Measurements from ENCODE around the gene COL21A1.

The COL21A1 gene

DNA sequence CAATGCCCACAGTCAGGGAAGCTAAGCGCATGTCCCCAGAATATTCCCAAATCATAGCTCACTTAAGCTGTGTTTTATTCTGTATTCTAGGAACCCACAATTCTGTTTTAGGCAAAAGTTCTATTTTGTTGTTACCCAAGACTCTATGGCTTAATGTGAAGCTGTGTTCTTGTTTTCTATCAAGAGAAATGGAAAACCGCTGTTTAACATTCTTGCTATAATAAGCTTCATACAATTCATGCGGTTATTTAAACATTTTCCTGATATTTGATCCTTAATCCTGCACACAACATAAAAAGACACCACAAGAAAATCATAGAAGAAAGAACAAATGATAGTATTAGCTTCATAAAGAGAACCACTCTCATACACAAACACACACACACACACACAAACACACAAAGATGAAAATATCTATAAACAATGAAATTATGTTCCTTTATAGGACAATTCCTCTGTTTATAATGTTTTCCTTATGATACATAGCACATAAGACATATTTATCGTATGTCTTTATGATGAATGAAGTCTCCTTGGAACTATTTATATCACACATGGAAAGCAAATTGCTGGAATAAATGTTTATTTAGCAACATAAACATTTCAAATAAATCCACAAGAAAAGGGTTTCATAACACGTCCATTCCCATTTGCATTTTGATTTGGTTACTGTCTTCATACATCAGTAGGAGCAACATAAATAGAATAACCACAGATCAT is 16.4 kb upstream of the COL21A1 start:
- no peak for TF ChIP-seq GATA3 (IDR thresholded peaks at IDR 0.05; ENCODE audit: low read depth, low read length)
- no peak for TF ChIP-seq GATA2 (IDR thresholded peaks at IDR 0.05; ENCODE audit: low read depth, low read length)

DNA sequence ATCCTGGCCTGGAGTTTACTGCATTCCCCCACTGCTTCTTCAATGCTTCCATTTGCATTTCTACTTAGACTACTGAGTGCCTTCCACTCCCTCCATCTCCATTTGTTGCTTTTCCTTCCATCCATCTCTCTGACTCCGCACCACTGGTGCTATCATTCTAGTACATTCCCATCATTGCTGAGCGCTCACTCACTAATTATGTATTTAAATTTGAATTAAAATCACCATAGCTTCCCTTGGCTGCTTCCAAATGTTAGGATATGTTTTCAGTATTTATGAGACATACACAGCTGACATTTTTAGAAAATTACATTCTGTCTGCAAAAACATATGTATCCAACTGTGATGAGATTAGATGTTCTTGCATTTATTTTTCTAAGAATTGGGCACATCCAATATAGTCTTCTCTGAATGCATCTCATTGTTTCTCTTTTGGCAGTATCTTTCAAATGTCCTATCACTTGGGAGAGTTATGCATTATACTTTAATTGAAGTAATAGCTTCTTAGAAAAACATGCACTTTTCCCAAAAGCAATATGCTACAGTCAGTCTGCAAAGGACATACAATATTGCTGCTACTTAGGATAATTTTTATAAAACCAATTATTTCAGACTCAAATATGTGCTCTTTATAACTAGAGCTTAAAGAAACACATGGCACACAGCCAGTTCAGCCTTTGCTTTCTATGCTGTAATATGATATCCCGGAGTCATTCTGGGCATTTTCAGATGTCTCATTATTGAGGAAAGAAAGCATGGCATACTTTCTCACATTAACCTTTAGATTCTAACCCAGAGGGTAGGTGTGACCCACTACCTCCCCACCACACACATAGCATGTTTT is 12.1 kb upstream of the COL21A1 start:
- TF ChIP-seq GATA2 (IDR thresholded peaks at IDR 0.05; ENCODE audit: low read depth, low read length) (no peak), GATA3 (IDR thresholded peaks at IDR 0.05; ENCODE audit: low read depth, low read length) (no peak)

- TF ChIP-seq GATA2 (IDR thresholded peaks at IDR 0.05; ENCODE audit: low read depth, low read length) = no peak
- TF ChIP-seq GATA3 (IDR thresholded peaks at IDR 0.05; ENCODE audit: low read depth, low read length) = no peak
These were observed 8.0 kb upstream of the COL21A1 start for GRCh38 chr6:56255349-56255748.

DNA sequence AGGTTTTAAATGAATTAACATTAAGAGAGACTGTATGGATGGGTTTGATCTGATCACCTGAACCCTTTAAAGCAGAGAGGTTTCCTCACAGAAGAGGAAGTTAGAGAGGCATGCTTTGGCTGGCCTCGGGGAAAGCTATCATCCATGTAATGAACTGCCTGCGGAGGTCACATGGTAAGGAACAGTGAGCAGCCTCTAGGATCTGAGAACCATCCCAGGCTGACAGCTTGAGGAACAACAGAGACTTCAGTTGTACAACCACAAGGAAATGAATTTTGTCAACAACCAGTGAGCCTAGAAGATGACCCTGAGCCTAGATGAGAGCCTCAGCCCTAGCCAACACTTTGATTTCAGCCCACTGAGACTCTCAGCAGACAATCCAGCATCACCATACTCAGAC is 2.9 kb upstream of the COL21A1 start:
- TF ChIP-seq GATA2 (IDR thresholded peaks at IDR 0.05; ENCODE audit: low read depth, low read length) (no peak), GATA3 (IDR thresholded peaks at IDR 0.05; ENCODE audit: low read depth, low read length) (no peak)

DNA sequence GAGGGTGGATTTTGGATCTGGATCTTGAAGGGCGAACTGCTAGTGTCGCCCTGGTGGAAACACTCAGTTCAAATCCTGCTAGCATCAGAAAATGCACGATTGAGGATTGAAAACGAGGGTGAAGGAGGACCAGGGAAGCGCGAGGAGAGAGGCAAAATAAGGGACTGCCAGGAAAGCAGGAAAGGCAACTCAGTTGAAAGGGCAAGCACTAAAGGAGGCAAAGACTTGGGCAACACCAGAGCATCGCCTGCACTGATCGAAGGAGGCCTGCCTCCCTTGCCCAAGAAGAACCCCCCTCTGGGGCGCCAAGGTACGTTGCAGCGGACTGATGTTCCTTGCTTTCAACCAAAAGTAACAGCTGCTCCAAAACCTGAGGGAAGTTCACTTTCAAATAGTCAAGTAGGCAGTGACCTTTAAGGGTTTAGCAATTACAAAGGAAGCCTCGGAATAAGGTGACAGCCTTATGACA is 308 bp upstream of the COL21A1 start:
- no peak for TF ChIP-seq GATA3 (IDR thresholded peaks at IDR 0.05; ENCODE audit: low read depth, low read length)
- TF ChIP-seq GATA2 (IDR thresholded peaks at IDR 0.05; ENCODE audit: low read depth, low read length) = no peak

DNA sequence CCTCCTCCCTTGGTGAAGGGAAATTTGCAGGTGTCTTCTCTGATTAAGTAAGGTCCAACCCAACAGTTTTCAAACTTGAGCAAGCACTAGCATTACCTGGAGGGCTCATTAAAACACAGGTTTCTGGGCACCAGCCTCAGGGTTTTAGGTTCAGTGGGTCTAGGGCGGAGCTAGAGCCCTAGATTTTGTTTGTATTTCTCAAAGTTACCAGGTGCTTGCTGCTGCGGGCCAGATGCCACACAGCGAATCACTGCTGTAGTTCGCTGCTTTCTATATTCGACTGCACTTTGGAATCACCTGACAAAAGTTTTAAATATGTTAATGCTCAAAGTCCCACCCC is 869 bp downstream of the COL21A1 start:
- no peak for TF ChIP-seq GATA3 (IDR thresholded peaks at IDR 0.05; ENCODE audit: low read depth, low read length)
- TF ChIP-seq GATA2 (IDR thresholded peaks at IDR 0.05; ENCODE audit: low read depth, low read length) = no peak

DNA sequence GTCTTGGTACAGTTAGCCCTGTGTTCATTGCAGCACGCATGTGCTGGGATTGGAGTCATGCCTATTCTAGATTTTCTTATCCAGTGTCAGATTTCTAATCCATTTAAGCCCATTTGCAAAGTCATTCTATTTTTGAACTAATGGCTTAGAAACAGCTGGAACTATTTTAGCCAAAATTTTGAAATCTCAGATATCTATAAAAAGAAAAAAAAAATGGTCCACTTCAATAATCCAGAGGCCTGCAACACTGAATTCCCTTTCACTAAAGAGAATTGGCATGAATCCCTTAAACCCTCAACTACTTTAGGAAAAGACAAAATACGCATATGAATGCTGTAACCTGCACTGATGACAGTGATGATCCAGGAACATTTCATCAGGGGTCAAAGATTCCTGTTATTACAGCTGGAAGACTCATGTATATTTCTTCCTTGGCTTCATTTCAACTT is 1.5 kb downstream of the COL21A1 start:
- TF ChIP-seq GATA3 (IDR thresholded peaks at IDR 0.05; ENCODE audit: low read depth, low read length) (no peak), GATA2 (IDR thresholded peaks at IDR 0.05; ENCODE audit: low read depth, low read length) (no peak)

DNA sequence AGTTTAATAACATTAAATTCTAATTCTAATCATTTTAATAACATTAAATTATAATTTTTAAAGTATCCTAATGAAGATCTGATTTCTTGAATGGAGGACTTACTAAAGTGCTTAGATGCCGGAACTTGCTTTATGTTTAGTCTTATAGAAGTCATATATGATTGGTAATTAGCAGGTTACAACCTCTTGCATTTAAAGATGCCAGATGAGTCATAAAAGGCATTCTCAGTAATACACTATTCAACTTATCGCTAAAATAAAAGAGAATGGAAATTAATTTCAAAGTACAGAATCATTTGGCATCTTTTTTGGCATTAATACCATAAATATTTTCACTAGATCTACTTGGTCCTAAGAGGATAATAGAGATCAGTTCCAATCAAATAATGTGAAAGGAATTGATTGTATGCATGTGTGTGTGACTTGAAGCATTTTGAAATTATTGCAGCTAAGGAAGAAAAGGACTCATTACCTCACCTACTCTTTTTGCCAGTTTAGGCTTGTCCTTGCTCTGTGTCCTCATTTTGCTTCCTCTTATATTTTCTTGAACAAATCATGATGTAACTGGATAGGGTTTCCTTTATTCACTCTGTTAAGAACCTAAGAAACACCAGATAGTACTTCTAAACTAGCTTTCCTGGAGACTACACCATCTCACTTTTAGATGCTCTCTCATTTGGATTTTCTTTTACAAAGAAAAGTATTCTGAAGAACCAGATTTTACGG is 2.7 kb downstream of the COL21A1 start:
- TF ChIP-seq GATA3 (IDR thresholded peaks at IDR 0.05; ENCODE audit: low read depth, low read length) = no peak

DNA sequence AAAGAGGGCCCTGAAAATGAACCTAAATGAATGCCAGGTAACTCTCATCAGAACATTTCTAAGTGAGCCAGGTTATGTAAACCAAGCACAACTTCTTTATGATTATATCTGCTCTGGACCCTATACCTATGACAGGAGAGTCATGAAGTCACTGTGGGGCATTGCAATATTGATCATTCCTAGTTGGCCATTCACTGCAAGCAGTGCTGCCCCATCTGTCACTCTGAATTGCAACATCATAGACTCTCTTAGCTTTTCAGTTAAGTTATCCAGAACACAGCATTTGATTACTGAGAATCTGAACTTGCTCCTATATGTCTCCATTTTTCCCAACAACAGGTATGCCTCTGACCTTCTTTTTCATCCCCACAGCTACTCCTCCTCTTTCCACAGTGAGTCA is 3.3 kb downstream of the COL21A1 start:
- TF ChIP-seq GATA3 (IDR thresholded peaks at IDR 0.05; ENCODE audit: low read depth, low read length) = no peak
- TF ChIP-seq GATA2 (IDR thresholded peaks at IDR 0.05; ENCODE audit: low read depth, low read length) = no peak

GRCh38 chr6:56243518-56244070 is 3.8 kb downstream of the COL21A1 start:
- no peak for TF ChIP-seq GATA3 (IDR thresholded peaks at IDR 0.05; ENCODE audit: low read depth, low read length)
- TF ChIP-seq GATA2 (IDR thresholded peaks at IDR 0.05; ENCODE audit: low read depth, low read length) = no peak

DNA sequence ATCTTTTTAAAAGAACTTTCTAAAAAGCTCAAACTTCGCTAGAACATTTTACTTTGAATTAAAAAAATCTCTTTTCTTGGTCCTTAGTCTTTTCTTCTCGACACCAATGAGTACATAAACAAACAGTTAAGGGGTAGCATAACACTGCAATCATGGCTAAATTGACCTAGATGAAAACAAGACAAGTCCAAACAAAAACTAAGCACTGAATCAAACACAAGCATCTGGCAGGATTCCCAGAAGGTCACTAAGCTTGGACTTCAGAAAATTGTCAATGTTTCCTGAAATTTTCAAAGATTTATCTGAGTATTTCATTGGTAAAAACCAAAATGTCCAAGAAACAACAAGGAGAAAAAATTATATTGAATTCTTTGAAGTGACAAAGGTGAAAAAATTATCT is 5.0 kb downstream of the COL21A1 start:
- TF ChIP-seq GATA2 (IDR thresholded peaks at IDR 0.05; ENCODE audit: low read depth, low read length) (no peak), GATA3 (IDR thresholded peaks at IDR 0.05; ENCODE audit: low read depth, low read length) (no peak)

DNA sequence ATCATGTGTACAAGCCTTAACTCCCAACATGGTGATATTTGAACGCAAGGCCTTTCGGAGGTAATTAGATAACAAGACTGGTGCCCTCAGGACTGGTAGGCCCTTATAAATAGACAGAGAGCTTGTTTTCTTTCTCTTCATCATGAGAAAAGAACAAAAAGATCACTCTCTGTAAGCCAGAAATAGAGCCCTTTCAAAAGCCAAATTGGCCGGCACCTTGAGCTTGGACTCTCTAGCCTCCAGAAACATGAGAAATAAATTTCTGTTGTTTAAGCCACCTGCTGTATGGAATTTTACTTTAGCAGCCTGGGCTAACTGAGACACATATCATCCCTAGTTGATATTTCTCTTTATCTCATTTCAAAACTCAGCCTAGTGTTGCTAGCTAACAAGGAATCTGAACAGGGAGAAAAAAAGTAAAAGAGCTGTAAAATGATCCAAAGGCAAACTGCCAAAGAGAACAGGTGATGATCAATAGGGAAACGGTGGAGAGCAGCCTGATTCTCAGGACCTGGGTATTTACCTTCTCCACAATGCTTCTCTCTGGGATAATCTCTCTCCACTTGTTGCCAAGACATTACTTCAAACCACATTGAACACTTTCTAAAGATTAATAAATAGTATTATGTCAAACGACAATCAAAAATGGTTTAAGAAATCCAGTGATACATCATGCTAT is 6.1 kb downstream of the COL21A1 start:
- TF ChIP-seq GATA2 (IDR thresholded peaks at IDR 0.05; ENCODE audit: low read depth, low read length) (no peak), GATA3 (IDR thresholded peaks at IDR 0.05; ENCODE audit: low read depth, low read length) (no peak)

DNA sequence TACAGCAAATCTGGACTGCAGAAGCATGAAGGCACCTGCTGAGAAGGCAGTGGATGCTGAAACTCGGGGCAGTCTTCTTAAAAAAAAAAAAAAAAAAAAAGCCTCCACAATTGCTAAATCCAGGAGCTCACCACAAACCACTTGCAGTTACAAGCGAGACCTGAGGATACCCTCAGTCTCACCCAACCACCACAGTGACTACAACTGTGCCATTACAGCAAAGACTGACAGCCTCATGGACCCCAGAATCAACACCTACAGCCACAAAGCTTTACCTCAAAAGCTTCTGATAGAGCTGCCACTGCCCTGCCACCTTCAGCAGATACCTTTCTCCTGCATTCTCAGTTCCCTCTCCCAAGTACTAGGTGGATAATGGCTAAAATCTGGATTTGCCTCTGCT is 9.0 kb downstream of the COL21A1 start:
- TF ChIP-seq GATA3 (IDR thresholded peaks at IDR 0.05; ENCODE audit: low read depth, low read length) = no peak
- no peak for TF ChIP-seq GATA2 (IDR thresholded peaks at IDR 0.05; ENCODE audit: low read depth, low read length)

DNA sequence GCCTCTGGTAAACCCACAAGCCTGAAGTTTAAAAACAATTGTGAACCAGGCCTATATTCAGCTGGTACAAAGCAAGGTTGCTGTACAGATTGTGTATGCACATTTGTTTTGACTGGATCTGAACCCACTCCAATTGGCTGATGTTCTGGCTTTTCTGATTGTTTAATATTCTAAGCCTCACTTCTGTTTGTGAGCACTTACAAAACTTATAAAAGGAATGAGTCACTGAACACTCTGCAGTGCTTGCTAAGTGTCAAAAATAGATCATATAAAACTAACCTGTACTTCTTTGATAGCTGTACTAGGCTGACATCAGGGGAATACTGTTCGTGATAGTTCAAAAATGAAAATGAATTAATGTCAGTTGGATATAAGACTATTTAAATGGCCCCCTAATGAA is 12.1 kb downstream of the COL21A1 start:
- TF ChIP-seq GATA3 (IDR thresholded peaks at IDR 0.05; ENCODE audit: low read depth, low read length) = no peak
- TF ChIP-seq GATA2 (IDR thresholded peaks at IDR 0.05; ENCODE audit: low read depth, low read length) = no peak
